ENCODE data around the gene MEF2B. TPM values are rescaled to one million over a fixed set of nuclear protein-coding genes. Genes with fewer than 3 reads are reported as not detected.
"Not testable (repeated sequence)": the region's sequence is repeated elsewhere in the genome, so short reads cannot be mapped to it uniquely, and the experiment has no call there.

Gene MEF2B
- total and polyA plus RNA-seq, 4 donors, result 0.88 to 3.5 (median 1.7) TPM; not detected in 1

DNA sequence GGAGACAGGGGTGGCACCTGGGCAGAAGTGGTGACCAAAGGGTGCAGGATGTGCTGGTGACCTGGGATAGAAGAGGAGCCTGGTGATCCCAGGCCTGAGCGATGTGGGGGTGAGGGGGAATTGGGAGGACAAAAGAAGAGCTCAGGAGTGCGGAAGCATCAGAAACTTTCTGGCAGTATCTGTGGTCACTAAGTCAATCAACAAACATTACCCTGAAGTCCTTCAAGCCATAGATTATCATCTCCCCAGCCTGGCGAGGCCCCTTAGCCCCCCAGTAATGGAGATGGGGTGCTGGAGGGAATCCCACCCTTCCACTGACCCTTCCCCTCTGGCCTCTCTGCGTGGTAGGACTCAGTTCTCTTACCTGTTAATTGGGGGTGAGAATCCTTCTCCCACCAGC, 10.5 kb downstream of the MEF2B start:
- no peaks in the 10 kb centered on the region for H3K4me1 ChIP-seq (ENCODE audit: control insufficient read depth, insufficient read depth, low read length)
- no peak overlapping the region for H3K27ac ChIP-seq (ENCODE audit: low read depth, low read length)
- H3K36me3 ChIP-seq (ENCODE audit: control insufficient read depth, insufficient read depth, low read length), result peaks cover 3% of the 10 kb centered on the region
- H3K27me3 ChIP-seq (ENCODE audit: control insufficient read depth, insufficient read depth, low read length), result no peaks in the 10 kb centered on the region
- no peak overlapping the region for H3K4me3 ChIP-seq (ENCODE audit: low read depth, low read length)
- WGBS (ENCODE audit: insufficient coverage), result no CpG with 5 or more reads among the region's 4 CpGs
- no peaks in the 10 kb centered on the region for H3K9me3 ChIP-seq (ENCODE audit: control insufficient read depth, insufficient read depth, low read length)
- no peak for DNase-seq (ENCODE audit: low read depth in 4 of 6, low spot score in 6 of 6)

DNA sequence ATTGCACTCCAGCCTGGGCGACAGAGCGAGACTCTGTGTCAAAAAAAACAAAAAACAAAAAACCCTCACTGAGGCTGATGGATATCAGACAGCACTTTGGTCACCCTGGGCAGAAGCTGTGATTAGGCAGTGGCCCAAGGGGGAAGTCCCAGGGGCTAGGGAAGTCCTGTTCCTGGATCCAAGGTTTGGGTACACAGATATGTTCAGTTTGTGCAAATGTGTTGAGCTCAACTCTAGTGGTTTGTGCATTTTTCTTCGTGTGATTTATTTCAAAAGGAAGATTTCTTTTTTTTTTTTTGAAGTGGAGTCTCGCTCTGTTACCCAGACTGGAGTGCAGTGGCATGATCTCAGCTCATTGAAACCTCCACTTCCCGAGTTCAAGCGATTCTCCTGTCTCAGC, 12.3 kb downstream of the MEF2B start:
- Histone ChIP-seq H3K4me1 (ENCODE audit: control insufficient read depth, insufficient read depth, low read length) (no peaks in the 10 kb centered on the region), H3K27me3 (ENCODE audit: control insufficient read depth, insufficient read depth, low read length) (no peaks in the 10 kb centered on the region), H3K27ac (ENCODE audit: low read depth, low read length) (no peak overlapping the region), H3K9me3 (ENCODE audit: control insufficient read depth, insufficient read depth, low read length) (no peaks in the 10 kb centered on the region), H3K36me3 (ENCODE audit: control insufficient read depth, insufficient read depth, low read length) (peaks cover 3% of the 10 kb centered on the region), H3K4me3 (ENCODE audit: low read depth, low read length) (no peak overlapping the region)
- DNase-seq (ENCODE audit: low read depth in 4 of 6, low spot score in 6 of 6), result no peak
- 90% methylated on average over 4 of the region's 6 CpGs for WGBS (ENCODE audit: insufficient coverage)

DNA sequence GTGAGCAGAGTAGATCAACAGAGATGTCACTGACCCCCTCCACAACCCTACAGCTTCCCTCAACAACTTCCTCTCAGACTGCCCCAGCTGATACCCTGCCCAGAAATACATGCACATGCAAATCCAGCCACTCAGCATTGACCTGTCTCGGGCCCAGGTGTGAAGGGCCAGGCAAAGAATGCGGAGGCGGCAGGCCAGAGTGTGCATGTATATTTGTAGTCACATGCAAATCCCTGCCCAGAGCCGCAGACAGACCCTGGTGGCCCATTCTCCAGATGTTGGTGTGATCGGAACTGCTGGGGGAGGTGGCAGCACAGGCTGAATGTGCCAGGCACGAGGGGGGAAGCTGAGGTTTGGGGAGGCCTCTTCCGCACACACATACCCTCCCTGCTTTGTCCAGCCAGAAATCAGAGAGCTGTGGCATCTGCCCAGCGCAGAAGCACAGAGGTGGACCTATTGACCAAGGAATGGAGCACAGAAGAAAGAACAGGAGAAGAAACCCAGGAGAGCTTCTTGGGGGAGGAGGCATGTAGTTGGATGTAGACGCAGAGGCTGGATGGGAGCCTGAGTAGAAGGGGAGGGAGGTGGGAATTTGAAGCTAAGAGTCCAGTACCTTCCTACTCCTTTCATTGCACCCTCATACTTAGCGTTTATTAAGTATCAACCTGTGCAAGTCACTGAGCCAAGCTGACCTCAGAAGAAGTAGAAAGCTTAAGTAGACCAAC, 14.4 kb downstream of the MEF2B start:
- H3K27ac ChIP-seq (ENCODE audit: low read depth, low read length), result no peak overlapping the region
- no peak overlapping the region for H3K4me3 ChIP-seq (ENCODE audit: low read depth, low read length)

DNA sequence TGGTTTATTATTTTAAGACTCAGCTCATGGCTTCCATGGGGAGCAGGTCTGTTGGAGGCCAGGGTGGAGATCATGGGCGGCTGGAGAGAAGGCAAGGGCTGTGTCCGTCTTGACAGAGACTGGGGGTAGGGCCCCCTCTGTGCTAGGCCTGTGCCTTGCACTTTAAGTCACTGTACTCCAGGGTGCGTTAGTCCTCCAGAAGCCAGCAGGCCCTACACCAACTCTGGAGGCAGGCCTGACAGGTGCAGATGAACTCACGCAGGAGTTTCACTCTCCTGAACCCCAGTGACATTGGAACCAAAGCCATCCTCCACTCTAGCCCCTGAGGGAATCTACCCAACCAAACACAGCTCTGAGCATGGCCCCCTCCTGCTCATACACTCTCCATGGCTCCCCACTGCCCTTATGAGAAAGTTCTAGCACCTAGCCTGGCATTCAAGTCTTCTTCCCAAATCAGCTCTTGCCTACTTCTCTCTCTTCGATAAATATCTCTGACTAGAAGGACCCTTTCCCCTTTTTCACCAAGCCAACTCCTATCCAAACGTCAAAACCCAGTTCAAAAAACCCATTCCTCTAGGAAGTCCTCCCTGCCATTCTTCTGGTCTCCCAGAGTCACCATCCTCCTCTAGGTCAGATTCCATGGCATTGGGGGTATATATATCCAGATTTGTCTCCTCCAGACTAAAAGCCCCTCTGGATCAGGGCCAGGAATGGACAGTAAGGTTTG, 15.1 kb downstream of the MEF2B start:
- Histone ChIP-seq H3K36me3 (ENCODE audit: control insufficient read depth, insufficient read depth, low read length) (no peaks in the 10 kb centered on the region), H3K27ac (ENCODE audit: low read depth, low read length) (no peak overlapping the region), H3K27me3 (ENCODE audit: control insufficient read depth, insufficient read depth, low read length) (no peaks in the 10 kb centered on the region), H3K4me1 (ENCODE audit: control insufficient read depth, insufficient read depth, low read length) (no peaks in the 10 kb centered on the region), H3K4me3 (ENCODE audit: low read depth, low read length) (no peak overlapping the region), H3K9me3 (ENCODE audit: control insufficient read depth, insufficient read depth, low read length) (no peaks in the 10 kb centered on the region)
- DNase-seq (ENCODE audit: low read depth in 4 of 6, low spot score in 6 of 6), result no peak
- 97% methylated on average over 5 of the region's 6 CpGs for WGBS (ENCODE audit: insufficient coverage)

More for the DNA sequence above, 14.4 kb downstream of the MEF2B start:
- no peaks in the 10 kb centered on the region for H3K4me1 ChIP-seq (ENCODE audit: control insufficient read depth, insufficient read depth, low read length)
- no peak for DNase-seq (ENCODE audit: low read depth in 4 of 6, low spot score in 6 of 6)
- no peaks in the 10 kb centered on the region for H3K9me3 ChIP-seq (ENCODE audit: control insufficient read depth, insufficient read depth, low read length)
- WGBS (ENCODE audit: insufficient coverage), result 100% methylated on average over 5 of the region's 10 CpGs
- peaks cover 1% of the 10 kb centered on the region for H3K36me3 ChIP-seq (ENCODE audit: control insufficient read depth, insufficient read depth, low read length)
- H3K27me3 ChIP-seq (ENCODE audit: control insufficient read depth, insufficient read depth, low read length), result no peaks in the 10 kb centered on the region

DNA sequence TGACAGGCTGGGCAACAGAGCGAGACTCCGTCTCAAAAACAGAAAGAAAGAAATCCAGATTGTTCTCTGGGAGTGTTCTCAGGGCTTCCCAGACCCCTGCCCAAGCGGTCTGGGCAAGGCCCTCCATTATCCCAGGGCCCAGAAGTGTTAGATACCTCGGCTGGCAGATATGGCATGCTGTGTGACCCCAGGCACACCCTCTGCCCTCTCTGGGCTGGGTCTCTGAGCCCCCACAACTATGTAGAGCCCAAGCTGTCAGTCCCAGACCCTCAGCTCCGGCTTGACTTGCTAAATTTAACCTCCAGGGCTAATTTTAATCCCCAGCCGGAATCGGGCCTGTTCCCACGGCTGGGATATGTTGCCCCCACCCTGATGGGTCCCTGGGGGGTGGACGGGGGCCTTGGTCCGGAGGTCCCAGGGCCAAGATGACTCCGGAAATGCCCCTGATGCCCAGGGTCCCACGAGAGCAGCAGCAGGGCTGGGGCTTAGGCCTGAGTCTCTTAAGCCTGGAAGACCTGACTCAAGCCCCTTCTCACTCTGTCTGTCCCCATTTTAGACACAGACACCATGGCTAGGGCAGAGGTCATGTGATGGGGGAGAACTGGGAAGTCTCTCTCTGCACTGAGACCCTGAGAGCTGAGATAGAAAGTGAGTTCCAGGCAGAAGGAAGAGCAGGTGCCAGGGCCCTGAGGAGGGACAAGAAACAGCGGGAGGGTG, 17.2 kb downstream of the MEF2B start:
- no peak overlapping the region for H3K27ac ChIP-seq (ENCODE audit: low read depth, low read length)
- H3K27me3 ChIP-seq (ENCODE audit: control insufficient read depth, insufficient read depth, low read length), result no peaks in the 10 kb centered on the region
- peaks cover 7% of the 10 kb centered on the region for H3K36me3 ChIP-seq (ENCODE audit: control insufficient read depth, insufficient read depth, low read length)
- H3K4me1 ChIP-seq (ENCODE audit: control insufficient read depth, insufficient read depth, low read length), result no peaks in the 10 kb centered on the region
- no peak overlapping the region for H3K4me3 ChIP-seq (ENCODE audit: low read depth, low read length)
- WGBS (ENCODE audit: insufficient coverage), result 85% methylated on average over 12 of the region's 13 CpGs
- H3K9me3 ChIP-seq (ENCODE audit: control insufficient read depth, insufficient read depth, low read length), result no peaks in the 10 kb centered on the region
- DNase-seq (ENCODE audit: low read depth in 4 of 6, low spot score in 6 of 6), result no peak

DNA sequence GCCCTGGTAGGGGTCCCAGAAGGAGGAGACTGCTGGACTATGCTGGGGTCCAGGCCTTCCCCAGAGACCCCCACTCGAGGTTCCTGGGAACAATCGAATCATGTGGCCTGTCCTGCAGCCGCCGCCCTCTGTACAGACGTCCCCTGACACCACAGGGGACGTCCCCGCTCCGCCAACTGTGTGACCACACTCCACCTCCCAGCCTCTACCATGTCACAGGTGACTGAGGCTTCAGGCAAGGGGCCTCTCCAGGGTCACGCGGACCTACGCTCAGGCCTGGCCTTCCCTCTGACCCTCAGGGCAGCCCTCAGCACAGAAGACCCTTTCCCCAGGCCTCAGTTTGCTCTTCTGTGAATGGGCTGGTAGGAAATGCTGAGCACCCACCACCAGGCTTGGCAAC, 18.6 kb downstream of the MEF2B start:
- WGBS (ENCODE audit: insufficient coverage), result 67% methylated on average over 8 of the region's 11 CpGs
- peaks cover 20% of the 10 kb centered on the region for H3K36me3 ChIP-seq (ENCODE audit: control insufficient read depth, insufficient read depth, low read length)
- DNase-seq (ENCODE audit: low read depth in 4 of 6, low spot score in 6 of 6), result no peak
- no peak overlapping the region for H3K4me3 ChIP-seq (ENCODE audit: low read depth, low read length)
- no peaks in the 10 kb centered on the region for H3K27me3 ChIP-seq (ENCODE audit: control insufficient read depth, insufficient read depth, low read length)
- H3K9me3 ChIP-seq (ENCODE audit: control insufficient read depth, insufficient read depth, low read length), result no peaks in the 10 kb centered on the region
- no peak overlapping the region for H3K27ac ChIP-seq (ENCODE audit: low read depth, low read length)
- H3K4me1 ChIP-seq (ENCODE audit: control insufficient read depth, insufficient read depth, low read length), result peaks cover under 1% of the 10 kb centered on the region

DNA sequence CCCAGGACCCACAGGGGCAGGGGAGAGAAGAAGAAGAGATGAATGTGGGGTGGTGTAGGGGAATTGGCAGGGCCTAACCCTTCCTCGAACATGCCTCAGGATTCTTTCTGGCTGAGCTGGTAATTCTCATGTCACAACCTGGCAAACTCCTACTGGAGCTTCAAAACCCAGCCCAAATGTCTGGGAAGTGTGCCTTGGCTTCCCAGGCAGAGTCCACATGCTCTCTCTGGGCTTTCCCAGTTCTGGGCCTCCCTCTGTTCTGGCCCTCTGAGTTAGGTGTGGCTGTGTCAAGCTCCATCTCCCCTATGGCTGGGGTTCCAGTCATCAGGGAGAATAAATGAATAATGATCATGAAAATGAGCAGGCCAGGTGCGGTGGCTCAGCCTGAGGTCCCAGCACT, 20.6 kb downstream of the MEF2B start:
- Histone ChIP-seq H3K27ac (ENCODE audit: low read depth, low read length) (no peak overlapping the region), H3K27me3 (ENCODE audit: control insufficient read depth, insufficient read depth, low read length) (no peaks in the 10 kb centered on the region), H3K36me3 (ENCODE audit: control insufficient read depth, insufficient read depth, low read length) (peaks cover 26% of the 10 kb centered on the region), H3K9me3 (ENCODE audit: control insufficient read depth, insufficient read depth, low read length) (no peaks in the 10 kb centered on the region), H3K4me1 (ENCODE audit: control insufficient read depth, insufficient read depth, low read length) (peaks cover 11% of the 10 kb centered on the region), H3K4me3 (ENCODE audit: low read depth, low read length) (no peak overlapping the region)
- WGBS (ENCODE audit: insufficient coverage), result 82% methylated on average over 2 of the region's 2 CpGs
- DNase-seq (ENCODE audit: low read depth in 4 of 6, low spot score in 6 of 6), result no peak

DNA sequence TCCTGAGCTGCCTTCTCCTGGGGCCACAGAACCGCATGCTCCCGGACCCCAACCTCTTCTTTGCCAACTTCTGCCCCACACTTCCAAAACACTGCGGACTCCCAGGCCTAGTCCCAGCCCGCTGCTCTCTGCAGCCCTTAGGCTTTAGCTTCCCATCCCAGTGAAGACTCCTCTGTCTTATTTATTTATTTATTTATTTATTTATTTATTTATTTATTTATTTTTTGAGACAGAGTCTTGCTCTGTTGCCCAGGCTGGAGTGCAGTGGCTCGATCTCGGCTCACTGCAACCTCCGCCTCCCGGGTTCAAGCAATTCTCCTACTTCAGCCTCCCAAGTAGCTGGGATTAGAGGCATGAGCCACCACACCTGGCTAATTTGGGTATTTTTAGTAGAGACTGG, 21.6 kb downstream of the MEF2B start:
- H3K36me3 ChIP-seq (ENCODE audit: control insufficient read depth, insufficient read depth, low read length), result peaks cover 26% of the 10 kb centered on the region

DNA sequence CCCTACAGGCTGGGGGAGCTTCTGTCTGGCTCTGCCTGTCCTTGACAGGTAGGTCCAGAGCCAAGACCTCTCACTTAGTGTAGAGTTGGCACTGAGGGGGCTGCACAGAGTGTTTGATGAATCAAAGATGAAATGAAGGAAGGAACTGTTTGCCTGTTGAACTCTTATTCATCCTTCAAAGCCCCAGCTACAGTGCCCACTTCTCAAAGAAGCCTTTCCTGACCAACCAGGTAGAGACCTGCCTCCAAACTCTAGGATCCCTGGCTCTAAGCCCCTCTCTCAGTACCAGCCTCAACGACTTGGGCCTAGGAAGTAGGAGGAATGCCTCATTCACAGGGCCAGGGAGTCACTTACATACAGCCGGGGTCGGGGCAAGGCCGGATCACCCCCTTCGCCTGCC, 22.7 kb downstream of the MEF2B start:
- peaks cover 11% of the 10 kb centered on the region for H3K4me1 ChIP-seq (ENCODE audit: control insufficient read depth, insufficient read depth, low read length)
- H3K36me3 ChIP-seq (ENCODE audit: control insufficient read depth, insufficient read depth, low read length), result peaks cover 26% of the 10 kb centered on the region
- no peaks in the 10 kb centered on the region for H3K9me3 ChIP-seq (ENCODE audit: control insufficient read depth, insufficient read depth, low read length)
- DNase-seq (ENCODE audit: low read depth in 4 of 6, low spot score in 6 of 6), result no peak
- no peak overlapping the region for H3K4me3 ChIP-seq (ENCODE audit: low read depth, low read length)
- WGBS (ENCODE audit: insufficient coverage), result 91% methylated on average over 5 of the region's 5 CpGs
- no peaks in the 10 kb centered on the region for H3K27me3 ChIP-seq (ENCODE audit: control insufficient read depth, insufficient read depth, low read length)
- no peak overlapping the region for H3K27ac ChIP-seq (ENCODE audit: low read depth, low read length)

More for the DNA sequence above, 21.6 kb downstream of the MEF2B start:
- WGBS (ENCODE audit: insufficient coverage), result 98% methylated on average over 5 of the region's 8 CpGs
- H3K27me3 ChIP-seq (ENCODE audit: control insufficient read depth, insufficient read depth, low read length); H3K27ac ChIP-seq (ENCODE audit: low read depth, low read length); H3K9me3 ChIP-seq (ENCODE audit: control insufficient read depth, insufficient read depth, low read length); DNase-seq (ENCODE audit: low read depth in 4 of 6, low spot score in 6 of 6); H3K4me3 ChIP-seq (ENCODE audit: low read depth, low read length): not testable (repeated sequence)
- peaks cover 11% of the 10 kb centered on the region for H3K4me1 ChIP-seq (ENCODE audit: control insufficient read depth, insufficient read depth, low read length)

Measured in spinal cord (tissue), 10 donors.